Activated naive CD8-positive, alpha-beta T cell treated with anti-CD3 and anti-CD28 coated beads, Interleukin-2, amount 50 U/mL, for 24 hours (primary cell): ENCODE measurements around the gene TADA2A.
"Not testable (repeated sequence)": the region's sequence is repeated elsewhere in the genome, so short reads cannot be mapped to it uniquely, and the experiment has no call there.

ENCODE experiments used
- ATAC-seq: fragments of 150-1000 bp; cut with Tn5 transposase; one replicate; pipeline ENCODE4 v1.10.0; 2021
- DNase-seq: peaks from one replicate; pipeline ENCODE4 v3.0.0; 2021
- H3K27ac Mint-ChIP-seq: one replicate; pipeline ENCODE4 v1.8.0; 2021; ENCODE audit warnings: mild to moderate bottlenecking, mixed read lengths
- H3K27me3 Mint-ChIP-seq: one replicate; pipeline ENCODE4 v1.8.0; 2021; ENCODE audit warnings: mixed read lengths
- H3K36me3 Mint-ChIP-seq: one replicate; pipeline ENCODE4 v1.8.0; 2021; ENCODE audit warnings: low read depth, mixed read lengths
- H3K4me1 Mint-ChIP-seq: one replicate; pipeline ENCODE4 v1.8.0; 2021; ENCODE audit warnings: mixed read lengths
- H3K4me3 Mint-ChIP-seq: one replicate; pipeline ENCODE4 v1.8.0; 2021; ENCODE audit warnings: mild to moderate bottlenecking, moderate library complexity, mixed read lengths
- H3K9me3 Mint-ChIP-seq: one replicate; pipeline ENCODE4 v1.8.0; 2021; ENCODE audit warnings: mixed read lengths

Gene TADA2A

DNA sequence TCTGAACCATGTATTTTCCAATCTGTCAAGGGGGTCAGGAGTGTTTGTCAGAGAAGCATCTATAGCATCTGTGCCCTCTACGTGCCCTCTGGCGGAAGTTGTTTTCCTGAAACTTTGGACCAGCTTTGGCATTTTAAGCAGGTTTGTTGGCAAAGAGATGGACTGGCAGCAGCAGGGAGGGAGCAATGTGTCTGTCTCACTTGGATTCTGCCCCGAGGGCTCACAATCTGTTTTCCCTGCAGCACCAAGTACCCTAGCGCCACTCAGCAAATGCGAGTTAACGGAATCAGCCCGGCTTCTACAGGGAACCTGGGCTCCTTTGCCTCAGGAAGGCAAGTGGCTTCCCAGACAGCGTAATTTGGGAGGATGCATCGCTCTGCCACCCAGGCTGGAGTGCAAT, 100.4 kb downstream of the TADA2A start:
- no peaks in the 10 kb centered on the region for H3K27me3 Mint-ChIP-seq
- no peak for DNase-seq
- no peak overlapping the region for H3K27ac Mint-ChIP-seq
- peaks cover 2% of the 10 kb centered on the region for H3K4me1 Mint-ChIP-seq
- H3K9me3 Mint-ChIP-seq, result no peaks in the 10 kb centered on the region
- no peak overlapping the region for H3K4me3 Mint-ChIP-seq
- peaks cover 4% of the 10 kb centered on the region for H3K36me3 Mint-ChIP-seq
- ATAC-seq, result no peak

- H3K4me1 Mint-ChIP-seq, result peaks cover 2% of the 10 kb centered on the region
- no peak for DNase-seq
- no peak overlapping the region for H3K27ac Mint-ChIP-seq
- no peaks in the 10 kb centered on the region for H3K27me3 Mint-ChIP-seq
- no peak for ATAC-seq
- H3K4me3 Mint-ChIP-seq, result no peak overlapping the region
- H3K36me3 Mint-ChIP-seq, result peaks cover 9% of the 10 kb centered on the region
- H3K9me3 Mint-ChIP-seq, result no peaks in the 10 kb centered on the region
Observed at GRCh38 chr17:37510056-37510455, 103.4 kb downstream of the TADA2A start.

- not testable (repeated sequence) for H3K27ac Mint-ChIP-seq, H3K4me3 Mint-ChIP-seq, ATAC-seq, H3K4me1 Mint-ChIP-seq, H3K27me3 Mint-ChIP-seq, H3K9me3 Mint-ChIP-seq, DNase-seq
- peaks cover 12% of the 10 kb centered on the region for H3K36me3 Mint-ChIP-seq
Observed at GRCh38 chr17:37511642-37512041, 105.0 kb downstream of the TADA2A start.

DNA sequence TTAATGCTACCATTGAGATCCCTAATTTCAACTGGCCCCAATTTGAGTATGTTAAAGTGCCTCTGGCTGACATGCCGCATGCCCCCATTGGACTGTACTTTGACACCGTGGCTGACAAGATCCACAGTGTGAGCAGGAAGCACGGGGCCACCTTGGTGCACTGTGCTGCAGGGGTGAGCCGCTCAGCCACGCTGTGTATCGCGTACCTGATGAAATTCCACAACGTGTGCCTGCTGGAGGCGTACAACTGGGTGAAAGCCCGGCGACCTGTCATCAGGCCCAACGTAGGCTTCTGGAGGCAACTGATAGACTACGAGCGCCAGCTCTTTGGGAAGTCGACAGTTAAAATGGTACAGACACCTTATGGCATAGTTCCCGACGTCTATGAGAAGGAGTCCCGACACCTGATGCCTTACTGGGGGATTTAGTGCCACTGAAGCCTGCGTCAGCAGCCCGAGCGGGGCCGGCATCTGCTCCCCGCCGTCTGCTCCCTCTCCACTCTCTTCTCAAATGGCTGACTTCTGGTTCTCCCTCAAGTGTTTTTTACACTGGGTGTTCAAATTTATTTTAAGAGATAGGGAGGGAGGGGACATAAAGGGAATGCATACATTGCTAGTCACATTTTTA, 105.9 kb downstream of the TADA2A start:
- H3K27ac Mint-ChIP-seq, result no peak overlapping the region
- H3K27me3 Mint-ChIP-seq, result no peaks in the 10 kb centered on the region
- no peaks in the 10 kb centered on the region for H3K4me1 Mint-ChIP-seq
- H3K4me3 Mint-ChIP-seq, result no peak overlapping the region
- no peaks in the 10 kb centered on the region for H3K9me3 Mint-ChIP-seq
- ATAC-seq (no peak), DNase-seq (no peak)
- peaks cover 12% of the 10 kb centered on the region for H3K36me3 Mint-ChIP-seq

DNA sequence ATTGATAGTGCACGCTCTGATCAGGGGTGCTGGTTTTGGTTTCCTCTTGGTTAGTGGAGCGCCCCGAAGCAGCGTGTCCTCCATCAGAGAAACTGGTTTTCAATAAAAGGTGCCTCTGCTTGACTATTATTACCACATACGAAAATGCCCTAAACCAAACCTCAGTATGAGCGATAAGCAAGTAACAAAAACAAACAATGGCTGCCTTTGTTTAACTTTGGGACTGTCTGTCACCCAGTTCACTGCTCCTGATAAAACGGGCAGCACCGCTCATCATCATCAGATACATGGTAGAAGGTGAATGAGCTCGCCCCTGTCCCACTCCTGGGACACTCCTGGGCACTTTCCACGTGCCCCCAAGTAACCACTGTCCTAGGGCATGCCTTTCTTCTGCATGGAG, 107.0 kb downstream of the TADA2A start:
- H3K9me3 Mint-ChIP-seq, result no peaks in the 10 kb centered on the region
- no peak overlapping the region for H3K27ac Mint-ChIP-seq
- H3K4me1 Mint-ChIP-seq, result no peaks in the 10 kb centered on the region

DNA sequence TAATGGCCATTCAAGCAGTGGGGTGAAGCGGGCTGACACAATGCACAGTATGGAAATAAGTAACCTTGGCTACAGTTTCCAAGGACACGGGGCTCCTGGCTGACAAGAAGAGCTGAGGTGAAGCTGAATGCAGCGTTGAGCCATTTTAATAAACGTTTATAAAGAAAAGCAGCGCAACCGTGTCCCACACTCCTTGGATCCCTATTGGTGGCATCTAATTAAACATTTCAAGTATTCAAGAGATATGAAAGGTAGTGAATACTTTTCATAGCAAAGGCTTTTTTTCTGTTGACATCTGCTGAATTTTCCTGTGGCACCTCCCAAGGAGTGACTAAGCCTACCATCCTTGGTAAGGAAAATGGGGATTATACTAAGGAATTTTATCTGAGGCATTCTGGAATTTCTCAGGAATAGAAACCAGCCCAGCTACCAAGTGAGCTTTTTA, 109.5 kb downstream of the TADA2A start:
- no peaks in the 10 kb centered on the region for H3K27me3 Mint-ChIP-seq
- no peaks in the 10 kb centered on the region for H3K9me3 Mint-ChIP-seq
- DNase-seq (no peak), ATAC-seq (no peak)
- no peak overlapping the region for H3K4me3 Mint-ChIP-seq
- no peak overlapping the region for H3K27ac Mint-ChIP-seq
- peaks cover 5% of the 10 kb centered on the region for H3K4me1 Mint-ChIP-seq
- peaks cover 28% of the 10 kb centered on the region for H3K36me3 Mint-ChIP-seq

More for the DNA sequence above, 107.0 kb downstream of the TADA2A start:
- ATAC-seq (no peak), DNase-seq (no peak)
- Mint-ChIP-seq H3K27me3 (no peaks in the 10 kb centered on the region), H3K4me3 (no peak overlapping the region), H3K36me3 (peaks cover 21% of the 10 kb centered on the region)

- Mint-ChIP-seq H3K4me1 (peaks cover 5% of the 10 kb centered on the region), H3K4me3 (no peak overlapping the region), H3K9me3 (no peaks in the 10 kb centered on the region), H3K27ac (no peak overlapping the region), H3K27me3 (no peaks in the 10 kb centered on the region), H3K36me3 (peaks cover 24% of the 10 kb centered on the region)
- ATAC-seq (no peak), DNase-seq (no peak)
Observed at GRCh38 chr17:37517881-37518280, 111.2 kb downstream of the TADA2A start.

DNA sequence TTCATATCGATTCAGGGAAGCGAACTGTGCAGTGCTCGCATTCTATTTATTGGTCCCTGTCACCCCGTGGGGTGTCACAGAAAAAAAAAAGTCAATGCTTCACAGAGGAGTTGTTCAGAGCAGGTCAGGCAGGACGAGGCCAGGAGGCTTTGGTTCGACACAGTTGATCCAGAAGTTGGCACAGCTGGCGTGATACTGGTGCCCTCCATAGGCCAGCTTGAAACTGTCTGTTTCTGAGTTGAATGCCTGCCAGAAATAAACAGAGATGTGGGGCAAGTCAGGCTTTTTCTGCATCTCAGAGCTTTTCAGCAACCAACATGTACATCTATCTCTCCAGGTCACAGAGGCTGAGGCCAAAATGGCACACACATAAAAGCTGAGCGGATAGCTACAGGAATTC, 112.1 kb downstream of the TADA2A start:
- H3K27ac Mint-ChIP-seq, result peak overlapping the region; percentile 35
- H3K27me3 Mint-ChIP-seq, result no peaks in the 10 kb centered on the region
- H3K9me3 Mint-ChIP-seq, result no peaks in the 10 kb centered on the region
- DNase-seq, result no peak
- H3K36me3 Mint-ChIP-seq, result peaks cover 26% of the 10 kb centered on the region
- no peak overlapping the region for H3K4me3 Mint-ChIP-seq
- H3K4me1 Mint-ChIP-seq, result peaks cover 9% of the 10 kb centered on the region
- no peak for ATAC-seq

DNA sequence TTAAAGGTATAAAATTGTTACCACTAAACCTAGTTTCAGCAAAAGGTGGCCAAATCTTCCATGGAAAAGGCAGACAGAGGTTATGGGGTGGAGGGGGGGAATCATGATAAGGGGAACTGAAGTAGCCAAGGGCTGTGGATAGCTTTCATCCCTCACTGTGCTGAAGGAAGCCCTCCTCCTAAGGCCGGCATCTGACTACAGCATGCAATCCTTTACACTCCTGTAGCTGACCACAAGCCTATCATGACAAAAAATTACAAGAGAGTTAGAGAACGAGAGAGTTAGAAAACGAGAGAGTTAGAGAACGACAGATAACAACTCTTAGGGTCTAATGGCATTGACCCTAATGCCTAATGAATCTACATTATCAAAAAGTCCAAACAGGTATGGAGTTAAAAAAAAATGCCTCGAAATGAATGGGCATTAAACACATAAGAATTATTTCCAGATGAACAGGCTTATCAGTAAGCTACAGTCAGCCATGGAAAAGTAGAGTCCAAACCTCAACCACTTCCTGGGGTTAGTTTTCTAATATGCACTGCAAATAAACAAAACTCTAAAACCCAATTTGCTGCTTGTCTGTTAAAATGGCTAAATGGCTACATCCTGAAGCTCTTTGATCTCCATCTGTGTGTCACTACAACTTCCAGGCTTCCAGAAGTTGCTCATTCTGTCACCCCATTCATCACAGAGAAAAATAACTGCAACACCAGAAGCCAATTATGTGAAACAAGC, 112.7 kb downstream of the TADA2A start:
- Mint-ChIP-seq H3K9me3 (no peaks in the 10 kb centered on the region), H3K4me3 (no peak overlapping the region)

GRCh38 chr17:37520174-37520573, 113.5 kb downstream of the TADA2A start:
- no peaks in the 10 kb centered on the region for H3K27me3 Mint-ChIP-seq
- no peaks in the 10 kb centered on the region for H3K9me3 Mint-ChIP-seq
- no peak overlapping the region for H3K4me3 Mint-ChIP-seq
- H3K36me3 Mint-ChIP-seq, result peaks cover 32% of the 10 kb centered on the region
- H3K27ac Mint-ChIP-seq, result peak overlapping the region; percentile 31
- DNase-seq (no peak), ATAC-seq (no peak)
- H3K4me1 Mint-ChIP-seq, result peaks cover 15% of the 10 kb centered on the region

More for the DNA sequence above, 112.7 kb downstream of the TADA2A start:
- no peaks in the 10 kb centered on the region for H3K27me3 Mint-ChIP-seq
- H3K36me3 Mint-ChIP-seq, result peaks cover 28% of the 10 kb centered on the region
- DNase-seq, result no peak
- peaks cover 12% of the 10 kb centered on the region for H3K4me1 Mint-ChIP-seq
- H3K27ac Mint-ChIP-seq, result peak overlapping the region; percentile 35
- no peak for ATAC-seq

- Mint-ChIP-seq H3K27me3 (no peaks in the 10 kb centered on the region), H3K4me3 (no peak overlapping the region), H3K27ac (no peak overlapping the region), H3K4me1 (peaks cover 15% of the 10 kb centered on the region), H3K9me3 (no peaks in the 10 kb centered on the region), H3K36me3 (peaks cover 37% of the 10 kb centered on the region)
- no peak for ATAC-seq
- no peak for DNase-seq
Observed at GRCh38 chr17:37521821-37522220, 115.1 kb downstream of the TADA2A start.

DNA sequence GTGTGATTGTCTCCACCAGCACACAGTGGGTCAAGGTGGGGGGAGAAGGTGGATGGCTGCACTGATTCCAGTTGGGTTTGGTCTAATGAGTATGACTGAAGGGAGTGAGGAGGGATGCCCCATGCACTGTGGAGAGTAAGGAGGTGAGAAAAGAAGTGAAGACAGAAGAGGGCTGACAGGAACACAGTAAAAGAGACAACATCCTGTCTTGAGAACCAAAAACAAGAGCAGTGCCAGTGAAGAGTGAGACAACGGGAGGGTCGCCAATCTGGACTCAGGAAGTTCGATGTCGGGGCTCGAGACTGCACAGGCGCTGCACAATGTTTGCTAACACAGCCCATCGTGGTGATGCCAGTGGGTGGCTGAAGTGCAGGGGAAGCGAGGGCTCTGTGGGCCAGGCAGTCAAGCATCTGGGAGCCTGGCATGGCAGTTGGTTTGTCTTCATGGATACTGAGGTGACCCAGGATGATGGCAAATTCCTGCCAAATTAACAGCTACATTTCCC, 117.1 kb downstream of the TADA2A start:
- H3K27ac Mint-ChIP-seq, result peak overlapping the region; percentile 47
- H3K27me3 Mint-ChIP-seq, result no peaks in the 10 kb centered on the region
- H3K9me3 Mint-ChIP-seq, result no peaks in the 10 kb centered on the region
- no peak overlapping the region for H3K4me3 Mint-ChIP-seq
- peaks cover 15% of the 10 kb centered on the region for H3K4me1 Mint-ChIP-seq
- peaks cover 30% of the 10 kb centered on the region for H3K36me3 Mint-ChIP-seq
- ATAC-seq (no peak), DNase-seq (no peak)

DNA sequence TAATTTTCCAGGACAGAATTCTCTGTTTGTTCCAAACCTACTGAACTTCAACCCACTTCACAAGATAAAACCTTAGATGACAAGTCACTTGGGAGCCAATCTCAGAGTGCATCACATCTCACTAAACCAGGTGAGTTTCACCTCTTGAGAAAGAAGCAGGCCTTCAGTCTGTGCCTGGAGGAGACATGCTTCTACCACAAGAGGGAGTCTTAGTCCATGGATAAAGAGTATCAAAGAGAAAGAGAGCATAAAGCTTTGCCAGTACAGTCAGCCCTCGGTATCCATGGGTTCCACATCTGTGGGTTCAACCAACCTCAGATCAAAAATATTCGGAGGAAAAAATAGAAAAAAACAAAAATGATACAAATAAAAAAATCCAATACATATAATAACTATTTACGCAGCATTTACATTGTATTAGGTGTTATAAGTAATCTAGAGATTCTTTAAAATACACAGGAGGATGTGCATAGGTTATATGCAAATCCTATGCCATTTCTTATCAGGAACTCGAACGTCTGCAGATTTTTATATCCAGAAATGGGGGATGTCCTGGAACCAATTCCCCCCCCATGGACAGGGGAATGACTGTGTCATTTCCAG, 120.7 kb downstream of the TADA2A start:
- DNase-seq (no peak), ATAC-seq (peak; percentile 80)
- H3K4me3 Mint-ChIP-seq, result no peak overlapping the region
- H3K36me3 Mint-ChIP-seq, result peaks cover 26% of the 10 kb centered on the region
- H3K27ac Mint-ChIP-seq, result no peak overlapping the region
- no peaks in the 10 kb centered on the region for H3K9me3 Mint-ChIP-seq
- peaks cover 10% of the 10 kb centered on the region for H3K4me1 Mint-ChIP-seq
- H3K27me3 Mint-ChIP-seq, result no peaks in the 10 kb centered on the region
